Measurements from ENCODE around the gene NRG2. TPM values are rescaled to one million over a fixed set of nuclear protein-coding genes. Genes with fewer than 3 reads are reported as not detected.

The NRG2 gene
- total RNA-seq, 1 donor from 2014 or later: 0.41 TPM

DNA sequence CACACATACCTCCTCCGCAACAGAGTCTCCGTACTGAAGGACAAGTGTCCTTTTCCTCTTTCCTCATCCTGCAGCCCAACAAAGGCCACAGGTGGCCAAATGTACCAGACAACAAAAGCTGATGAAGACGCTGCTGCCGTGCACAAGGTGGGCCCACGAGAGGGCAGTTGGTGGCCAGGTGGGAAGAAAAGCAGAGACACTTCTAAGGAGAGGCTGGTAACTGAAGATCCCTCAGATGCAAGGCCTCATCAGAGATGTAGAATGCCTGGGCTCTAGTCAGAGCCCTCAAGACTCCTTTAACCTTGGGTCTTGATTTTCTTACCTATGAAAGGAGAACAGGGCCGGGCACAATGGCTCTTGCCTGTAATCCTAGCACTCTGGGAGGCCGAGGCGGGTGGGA is 75.7 kb downstream of the NRG2 start:
- DNase-seq: no peak

GRCh38 chr5:139966856-139967255 is 76.2 kb downstream of the NRG2 start:
- no peak for DNase-seq

GRCh38 chr5:139964994-139965565 is 78.0 kb downstream of the NRG2 start:
- DNase-seq: no peak

GRCh38 chr5:139964266-139964993 is 78.7 kb downstream of the NRG2 start:
- DNase-seq: no peak

DNA sequence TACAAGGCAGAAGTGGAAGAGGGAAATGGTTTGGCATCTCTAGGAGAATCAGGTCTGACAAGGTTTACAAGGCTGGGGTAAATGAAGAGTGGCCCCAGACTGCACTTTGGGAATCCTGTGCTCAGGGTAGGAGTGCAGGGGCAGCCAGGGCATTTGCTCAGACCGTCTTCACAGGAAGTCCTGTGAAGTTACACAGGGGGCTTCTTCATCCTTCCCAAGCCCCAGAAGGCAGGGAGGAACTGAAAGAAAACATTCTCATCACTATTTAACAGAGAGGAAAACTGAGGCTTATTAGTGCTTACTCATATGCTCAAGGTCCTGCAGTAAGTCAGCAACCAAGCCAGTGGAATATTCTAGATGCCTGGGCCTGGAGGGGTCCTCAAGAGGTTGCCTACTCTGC is 80.7 kb downstream of the NRG2 start:
- DNase-seq: no peak

- DNase-seq: no peak
Measured at GRCh38 chr5:139961435-139962157, 81.5 kb downstream of the NRG2 start.

DNA sequence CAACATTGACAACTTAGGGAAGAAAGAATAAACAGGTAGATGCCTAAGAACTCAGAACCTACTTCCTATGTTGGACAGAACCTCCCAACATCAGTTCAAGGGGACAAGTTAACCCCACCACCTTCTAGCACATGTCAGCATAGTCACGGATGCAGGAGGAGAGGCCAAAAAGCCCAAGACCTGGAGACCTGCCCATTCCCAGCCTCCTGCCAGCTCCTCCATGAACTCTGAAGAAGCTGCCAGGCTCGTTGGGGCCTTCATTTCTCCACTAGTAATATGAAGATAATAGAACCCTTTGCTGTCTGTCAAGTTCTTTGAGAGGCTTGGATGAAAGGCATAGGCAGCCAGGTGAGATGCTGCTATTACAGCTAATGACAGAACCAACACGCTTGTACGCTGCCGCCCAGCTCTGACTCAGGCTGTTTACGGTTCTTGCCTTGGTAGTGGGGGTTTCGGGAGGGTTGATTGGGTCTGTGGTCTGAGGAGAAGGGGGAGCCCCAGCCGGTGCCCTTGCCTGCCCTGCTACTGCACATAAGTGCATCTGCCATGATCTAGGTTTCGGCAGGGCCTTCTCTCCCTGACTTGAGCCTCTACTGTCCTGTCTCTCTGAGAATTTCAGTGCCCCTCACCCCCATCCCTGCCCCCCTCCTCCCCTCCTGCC is 82.2 kb downstream of the NRG2 start:
- DNase-seq: no peak

GRCh38 chr5:139958432-139959148 is 84.5 kb downstream of the NRG2 start:
- DNase-seq: no peak

- no peak for DNase-seq
Measured at GRCh38 chr5:139956342-139956741, 86.8 kb downstream of the NRG2 start.

DNA sequence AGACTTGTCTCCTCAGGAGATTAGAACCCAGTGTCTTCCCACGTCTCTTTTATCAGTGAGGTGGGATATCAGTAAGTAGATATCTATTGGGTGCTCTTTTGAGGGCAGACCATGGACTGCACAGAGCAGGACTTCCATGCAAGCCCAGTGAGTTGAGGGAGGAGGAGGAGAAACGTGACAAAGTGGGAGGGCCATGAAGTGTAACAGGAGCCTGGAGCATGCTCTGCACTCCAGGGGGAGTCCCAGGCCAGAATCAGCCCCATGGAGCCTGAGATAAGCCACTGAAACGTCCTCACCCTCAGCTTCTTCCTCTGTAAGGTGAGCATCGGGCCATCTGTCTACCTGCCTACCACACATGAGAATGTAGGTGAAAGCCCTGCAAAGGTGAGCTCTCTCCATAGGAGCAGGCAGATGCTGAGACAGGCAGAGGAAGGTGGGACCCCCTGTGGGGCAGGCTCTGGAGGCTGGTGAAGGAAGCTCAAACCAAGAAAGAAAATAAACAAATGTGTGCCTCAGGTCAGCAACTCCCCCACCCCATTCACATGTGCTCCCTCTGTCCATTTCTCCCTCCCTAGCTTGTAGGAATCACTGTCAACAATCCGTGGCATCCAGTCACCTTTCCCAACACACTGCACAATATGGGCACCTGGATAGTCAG is 87.4 kb downstream of the NRG2 start:
- no peak for DNase-seq

DNA sequence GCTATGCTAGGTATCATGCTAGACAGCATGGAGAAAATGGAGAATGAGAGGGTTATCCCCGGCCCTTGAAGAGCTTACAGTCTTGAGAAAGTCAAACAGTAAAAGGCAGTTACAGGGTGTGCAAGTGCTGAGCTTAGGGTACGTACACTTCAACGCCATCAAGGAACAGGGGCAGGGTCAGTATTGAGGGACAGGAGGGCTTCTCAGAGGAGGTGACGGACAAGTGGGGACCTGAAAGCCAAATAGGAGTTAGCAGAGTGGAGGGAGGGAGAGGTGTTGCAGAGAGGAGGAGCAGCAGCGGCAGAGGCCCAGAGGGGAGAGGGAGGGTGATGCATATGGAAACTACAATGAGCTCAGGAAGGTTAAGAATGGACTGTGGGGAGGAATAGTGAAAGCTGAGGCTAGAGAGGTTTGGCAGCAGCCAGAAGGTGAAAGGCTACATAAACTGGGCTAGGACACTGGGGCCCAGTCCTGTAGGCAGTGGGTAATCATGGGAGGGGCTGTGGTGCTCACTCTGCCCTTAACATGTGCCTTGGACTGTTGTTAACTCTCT is 88.0 kb downstream of the NRG2 start:
- DNase-seq: no peak

GRCh38 chr5:139954462-139954861 is 88.6 kb downstream of the NRG2 start:
- DNase-seq: no peak

GRCh38 chr5:139954022-139954421 is 89.1 kb downstream of the NRG2 start:
- no peak for DNase-seq

DNA sequence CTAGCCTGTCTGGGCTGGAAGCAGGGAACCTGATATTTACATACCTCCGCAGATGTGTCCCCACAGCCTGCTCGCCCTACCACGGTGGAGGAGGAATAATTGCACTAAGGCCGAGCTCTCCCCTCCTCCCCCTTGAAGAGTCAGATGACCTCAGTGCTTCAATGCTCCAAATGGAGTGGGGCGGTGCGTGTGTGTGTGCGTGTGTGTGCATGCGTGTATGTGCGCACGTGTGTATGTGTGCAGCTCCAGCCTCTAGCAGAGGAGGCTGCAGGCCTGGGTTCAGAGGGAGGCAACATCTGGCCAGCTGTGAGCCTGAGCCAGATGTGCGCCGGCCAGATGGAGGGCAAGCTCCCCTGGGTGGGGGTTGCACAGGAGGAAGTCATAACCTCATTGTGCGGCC is 90.5 kb downstream of the NRG2 start:
- DNase-seq: peak; percentile 41

GRCh38 chr5:139951983-139952382 is 91.1 kb downstream of the NRG2 start:
- DNase-seq: no peak

DNA sequence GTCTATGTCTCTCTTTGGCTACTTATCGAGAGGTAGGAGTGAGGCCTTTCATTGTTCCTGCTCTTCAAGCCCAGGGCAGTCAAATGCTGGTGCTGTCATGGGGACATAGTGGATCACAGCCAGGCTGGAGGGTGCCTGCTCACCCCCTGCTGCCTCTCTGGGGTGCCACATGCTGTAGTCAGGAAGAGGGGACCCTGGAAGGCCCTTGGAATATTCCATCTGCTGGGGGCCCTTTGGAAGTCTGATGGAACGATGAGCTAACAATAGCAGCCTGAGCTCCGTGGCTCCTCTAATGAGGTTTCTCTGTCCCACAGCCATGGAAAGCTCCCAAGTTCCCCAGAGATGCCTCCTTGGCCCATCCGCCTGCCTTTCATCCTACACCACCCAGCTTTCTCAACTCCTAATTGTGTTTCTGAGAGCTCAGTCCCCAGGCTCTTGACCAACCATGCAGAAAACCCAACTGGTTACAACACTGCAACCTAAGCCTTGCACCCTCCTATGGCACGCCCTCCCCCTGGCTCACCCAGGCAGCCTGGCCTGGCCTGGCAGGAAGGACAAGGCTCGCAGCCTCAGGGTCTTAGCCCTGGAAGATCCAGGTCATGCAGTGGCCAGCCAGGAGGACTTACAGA is 91.7 kb downstream of the NRG2 start:
- no peak for DNase-seq

GRCh38 chr5:139950436-139950835 is 92.7 kb downstream of the NRG2 start:
- DNase-seq: no peak

GRCh38 chr5:139949710-139950109 is 93.4 kb downstream of the NRG2 start:
- DNase-seq: no peak

DNA sequence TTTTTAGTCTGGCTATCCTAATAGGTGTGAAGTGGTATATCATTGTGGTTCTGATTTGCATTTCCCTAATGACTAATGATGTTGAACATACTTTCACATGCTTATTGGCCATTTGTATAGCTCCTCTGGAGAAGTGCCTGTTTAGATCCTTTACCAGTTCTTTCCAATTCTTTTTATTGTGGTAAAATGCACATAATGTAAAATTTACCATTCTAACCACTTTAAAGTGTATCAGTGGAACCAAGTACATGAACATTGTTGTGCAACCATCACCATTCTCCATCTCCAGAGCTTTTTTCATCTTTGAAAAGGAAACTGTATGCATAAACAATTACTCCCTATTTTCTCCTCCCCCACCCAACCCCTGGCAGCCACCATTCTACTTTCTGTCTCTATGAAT is 95.4 kb downstream of the NRG2 start:
- DNase-seq: no peak

DNA sequence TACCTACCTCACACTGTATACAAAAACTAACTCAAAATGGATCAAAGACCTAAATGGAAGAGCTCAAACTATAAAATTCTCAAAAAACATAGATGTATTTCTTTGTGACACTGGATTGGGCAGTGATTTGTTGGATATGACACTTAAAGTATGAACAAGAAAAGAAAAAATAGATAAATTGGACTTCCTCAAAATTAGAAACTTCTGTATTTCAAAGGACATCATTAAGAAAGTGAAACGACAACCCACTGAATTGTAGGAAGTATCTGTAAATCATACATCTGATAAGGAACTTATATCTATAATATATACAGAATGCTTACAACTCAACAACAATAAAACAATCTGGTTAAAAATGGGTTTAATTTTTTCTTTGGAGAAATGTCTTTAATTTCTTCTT is 96.7 kb downstream of the NRG2 start:
- DNase-seq: no peak

- no peak for DNase-seq
Measured at GRCh38 chr5:139946006-139946405, 97.1 kb downstream of the NRG2 start.
